NCI-H1092 treated with DMSO at 0.1 percent for 48 hours (cell line): ENCODE results near the gene HOXC12.

ENCODE experiments used
- DNase-seq: peaks from one replicate; lab custom pipeline; 2025; lab: John Stamatoyannopoulos, UW

The HOXC12 gene

GRCh38 chr12:53941187-53941586 lies 13.5 kb upstream of the HOXC12 start:
- DNase-seq = no peak

DNA sequence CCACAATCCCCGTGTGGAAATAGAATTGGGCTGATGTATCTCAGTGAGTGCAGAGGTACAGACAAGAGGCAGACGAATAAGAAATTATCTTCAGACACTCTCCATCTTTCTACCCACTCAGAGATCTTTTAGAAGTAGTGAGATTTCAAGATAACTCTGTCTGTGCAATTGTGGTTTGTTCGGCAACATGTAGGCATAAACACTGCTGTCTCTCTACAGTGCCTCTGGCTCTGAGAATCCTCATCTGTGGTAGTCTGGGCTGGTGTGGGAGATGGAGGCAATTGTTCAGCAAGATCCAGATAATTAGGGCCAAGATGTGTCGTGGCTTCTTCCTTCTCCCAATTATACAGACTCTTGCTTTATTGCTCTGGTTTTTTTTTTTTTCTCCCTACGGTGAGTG lies 13.0 kb upstream of the HOXC12 start:
- DNase-seq = no peak

GRCh38 chr12:53942467-53942997 lies 12.2 kb upstream of the HOXC12 start:
- DNase-seq = no peak

- DNase-seq = no peak
Measured at GRCh38 chr12:53944209-53944608, 10.5 kb upstream of the HOXC12 start.

- no peak for DNase-seq
Measured at GRCh38 chr12:53944907-53945847, 9.5 kb upstream of the HOXC12 start.

DNA sequence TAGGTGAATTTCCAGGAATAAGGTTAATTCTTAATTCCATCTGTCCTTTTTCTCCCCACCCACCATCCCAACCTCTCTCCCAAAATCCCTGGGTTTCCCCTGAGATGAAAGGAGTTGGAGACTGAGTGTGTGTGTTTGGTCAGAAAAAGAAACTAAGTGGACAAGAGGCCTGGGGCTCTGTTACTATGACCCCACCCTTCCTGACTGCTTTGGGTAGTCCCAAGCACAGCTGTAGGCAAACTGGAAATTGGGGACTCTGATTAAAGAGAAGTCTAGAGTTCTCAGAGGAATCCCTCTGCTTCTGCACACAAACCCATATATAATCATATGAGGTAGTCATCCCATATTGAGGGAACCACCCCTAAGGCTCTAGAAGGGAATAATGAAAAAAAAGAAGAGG lies 7.0 kb upstream of the HOXC12 start:
- DNase-seq = no peak

GRCh38 chr12:53948650-53949593 lies 5.8 kb upstream of the HOXC12 start:
- DNase-seq = no peak

DNA sequence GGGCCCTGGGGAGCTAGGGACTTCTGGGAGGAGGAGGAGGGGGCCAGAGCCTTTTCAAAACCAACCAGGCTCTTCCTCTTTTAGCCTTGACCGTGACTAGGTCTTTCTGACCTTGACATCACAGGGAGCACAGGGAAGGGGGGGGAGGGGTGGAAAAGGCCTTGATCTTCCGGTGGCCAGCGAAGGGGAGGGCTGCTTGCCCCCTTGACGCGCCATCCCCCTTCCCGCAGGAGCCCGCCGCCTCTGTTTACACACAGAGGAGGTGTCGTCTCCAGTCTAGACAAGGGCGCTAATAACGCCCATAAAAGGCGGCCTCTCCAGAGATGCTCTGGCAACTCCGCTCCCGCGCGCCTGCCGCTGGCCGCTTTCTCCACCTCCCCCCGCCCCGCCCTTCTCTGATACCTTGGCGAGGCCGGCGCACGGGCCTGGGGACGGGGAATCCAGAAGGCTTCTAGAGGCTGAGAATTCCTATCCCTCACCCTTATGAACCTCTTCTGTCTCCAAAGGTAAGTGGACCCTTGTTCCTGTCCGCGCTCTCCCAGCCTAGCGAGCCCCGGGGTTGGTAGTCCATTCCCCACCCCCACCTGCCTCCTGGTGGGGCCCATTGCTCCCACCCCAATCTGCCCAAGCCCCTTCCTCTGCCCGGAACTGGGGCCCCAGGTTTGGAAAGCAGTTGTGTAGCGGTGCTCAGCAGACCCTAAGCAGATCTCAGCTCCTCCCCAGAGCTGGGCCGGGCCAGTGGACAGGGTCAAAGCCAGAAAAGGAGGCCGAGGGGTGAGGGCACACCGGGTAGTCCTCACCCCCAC lies 4.9 kb upstream of the HOXC12 start:
- peak; percentile 27 for DNase-seq

GRCh38 chr12:53950437-53950773 lies 4.3 kb upstream of the HOXC12 start:
- DNase-seq = no peak

GRCh38 chr12:53950789-53951576 lies 3.7 kb upstream of the HOXC12 start:
- no peak for DNase-seq

DNA sequence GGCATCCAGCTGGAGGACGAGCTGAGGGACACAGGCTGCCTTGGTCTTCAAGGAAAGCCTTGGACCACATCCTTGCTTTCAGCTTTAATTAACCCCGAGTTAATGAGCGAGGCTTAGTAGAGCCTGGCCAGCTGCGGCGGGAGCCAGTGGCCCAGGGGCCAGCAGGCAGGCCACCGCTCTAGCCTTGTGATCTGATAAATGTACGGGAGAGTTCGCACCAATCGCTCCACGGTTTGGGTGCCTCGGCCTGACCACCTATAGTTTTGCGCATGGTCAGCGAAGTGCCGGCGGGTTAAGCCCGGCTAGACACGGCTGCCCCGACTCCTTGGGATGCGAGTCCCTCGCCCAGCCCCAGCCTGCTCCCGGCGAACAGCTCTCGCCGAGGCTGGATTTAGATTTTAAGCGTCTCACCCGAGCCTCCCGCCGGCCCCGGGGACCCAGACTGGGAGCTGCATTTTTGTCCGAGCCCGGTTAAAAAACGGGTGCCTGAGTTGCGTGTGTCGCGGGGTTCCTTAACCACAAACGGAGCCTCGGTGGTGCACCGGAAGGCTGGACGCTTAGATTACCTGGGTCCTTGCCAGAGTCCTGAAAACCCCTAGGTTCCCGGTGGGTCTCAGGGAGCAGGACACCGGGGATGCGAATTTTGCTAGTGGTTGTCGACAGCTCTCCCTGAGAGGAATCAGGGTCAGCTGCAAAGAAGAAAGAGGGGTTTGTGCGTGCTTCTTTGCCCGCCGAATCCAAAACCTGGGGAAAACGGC lies 2.9 kb upstream of the HOXC12 start:
- DNase-seq = no peak

- DNase-seq = no peak
Measured at GRCh38 chr12:53952335-53952694, 2.4 kb upstream of the HOXC12 start.

- DNase-seq = no peak
Measured at GRCh38 chr12:53952871-53953734, 1.6 kb upstream of the HOXC12 start.

GRCh38 chr12:53953831-53954693 lies 641 bp upstream of the HOXC12 start:
- DNase-seq = no peak

DNA sequence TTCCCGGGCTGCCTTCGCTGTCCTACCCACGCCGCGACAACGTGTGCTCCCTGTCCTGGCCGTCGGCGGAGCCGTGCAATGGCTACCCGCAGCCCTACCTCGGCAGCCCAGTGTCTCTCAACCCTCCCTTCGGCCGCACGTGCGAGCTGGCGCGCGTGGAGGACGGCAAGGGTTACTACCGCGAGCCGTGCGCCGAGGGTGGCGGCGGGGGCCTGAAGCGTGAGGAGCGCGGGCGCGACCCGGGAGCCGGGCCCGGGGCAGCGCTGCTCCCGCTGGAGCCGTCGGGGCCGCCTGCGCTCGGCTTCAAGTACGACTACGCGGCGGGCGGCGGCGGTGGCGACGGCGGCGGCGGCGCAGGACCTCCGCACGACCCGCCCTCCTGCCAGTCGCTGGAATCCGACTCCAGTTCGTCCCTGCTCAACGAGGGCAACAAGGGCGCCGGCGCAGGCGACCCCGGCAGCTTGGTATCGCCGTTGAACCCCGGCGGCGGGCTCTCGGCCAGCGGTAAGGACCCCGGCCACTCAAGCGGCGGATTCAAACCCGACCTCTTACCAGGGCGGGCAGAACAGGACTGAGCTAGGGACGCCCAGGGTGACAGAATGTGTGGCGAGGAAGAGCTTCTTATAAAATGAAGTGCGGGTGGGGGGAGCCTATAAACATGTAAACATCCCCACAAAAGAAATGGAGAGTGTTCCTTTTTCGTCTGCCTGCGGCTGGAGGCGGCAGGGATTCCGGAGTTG lies 503 bp downstream of the HOXC12 start:
- no peak for DNase-seq

DNA sequence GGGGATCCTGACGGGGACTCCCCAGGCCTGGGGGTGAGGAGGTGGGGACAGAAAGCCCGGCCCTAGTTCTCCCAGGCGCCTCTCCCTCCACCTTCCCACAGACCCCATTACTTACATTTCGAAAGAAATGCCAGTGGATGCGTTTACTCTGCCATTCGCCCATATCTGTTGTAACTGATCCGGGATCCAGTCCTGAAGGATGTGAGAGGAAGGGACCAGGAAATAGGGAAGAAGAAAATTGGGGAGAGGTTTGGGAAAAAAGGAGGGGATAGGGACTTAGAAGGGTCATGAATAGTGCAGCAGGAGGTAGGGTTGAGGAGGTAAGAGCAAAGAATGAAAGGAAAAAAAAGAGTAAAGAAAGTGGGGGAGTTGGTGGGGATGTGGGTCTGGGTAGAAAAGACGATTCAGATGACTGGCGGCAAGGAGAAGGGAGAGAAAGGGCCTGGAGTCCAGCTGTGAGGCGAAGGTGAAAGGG lies 1.1 kb downstream of the HOXC12 start:
- no peak for DNase-seq

DNA sequence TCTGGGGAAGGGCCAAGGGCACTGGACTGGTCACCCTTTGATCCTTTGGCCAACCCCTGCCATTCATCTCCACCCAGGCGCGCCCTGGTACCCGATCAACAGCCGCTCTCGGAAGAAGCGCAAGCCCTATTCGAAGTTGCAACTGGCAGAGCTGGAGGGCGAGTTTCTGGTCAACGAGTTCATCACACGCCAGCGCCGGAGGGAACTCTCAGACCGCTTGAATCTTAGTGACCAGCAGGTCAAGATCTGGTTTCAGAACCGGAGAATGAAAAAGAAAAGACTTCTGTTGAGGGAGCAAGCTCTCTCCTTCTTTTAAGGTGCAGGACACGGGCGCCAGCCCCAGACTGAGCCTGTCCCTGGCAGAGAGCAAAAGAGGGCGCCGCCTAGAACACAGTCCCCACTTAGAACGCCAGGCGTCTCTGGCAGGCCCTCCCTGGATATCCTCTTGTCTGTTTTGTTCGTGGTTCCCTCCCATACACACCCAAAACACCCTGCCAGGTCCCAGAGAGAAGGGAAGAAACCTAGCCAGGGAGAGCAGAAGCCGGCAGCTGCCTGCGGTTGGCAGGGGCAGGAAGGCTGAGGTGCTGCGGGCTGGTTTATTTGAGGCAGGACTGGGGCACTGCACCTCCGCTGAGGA lies 1.7 kb downstream of the HOXC12 start:
- DNase-seq = no peak
